Left lobe of liver (tissue), 2 donors: ENCODE data around the gene SMYD3. TPM values are rescaled to one million over a fixed set of nuclear protein-coding genes. Genes with fewer than 3 reads are reported as not detected.
"Not testable (repeated sequence)": the region's sequence is repeated elsewhere in the genome, so short reads cannot be mapped to it uniquely, and the experiment has no call there.

Experiments
- ATAC-seq: fragments of 200-7000 bp; cut with Tn5 transposase; one replicate; pipeline ENCODE4 v1.9.1; 2020; ENCODE audit warnings: mild to moderate bottlenecking, moderate library complexity
- DNase-seq: peaks from one replicate; pipeline ENCODE4 v3.0.0-alpha.2; 2020; ENCODE audit warnings: low spot score
- total RNA-seq: library from RNA; stranded (reverse); gene quantifications from one replicate; pipeline ENCODE4 v1.2.1, GENCODE V29; 2021
- donor health status: DM: no; HTN: no; CAD: no; lungs with moderate emphysema.
- donor health status: DM: no; HTN: yes; CAD: no.

SMYD3 gene
- total RNA-seq, 1 donor from 2014 or later = 6.7 TPM

DNA sequence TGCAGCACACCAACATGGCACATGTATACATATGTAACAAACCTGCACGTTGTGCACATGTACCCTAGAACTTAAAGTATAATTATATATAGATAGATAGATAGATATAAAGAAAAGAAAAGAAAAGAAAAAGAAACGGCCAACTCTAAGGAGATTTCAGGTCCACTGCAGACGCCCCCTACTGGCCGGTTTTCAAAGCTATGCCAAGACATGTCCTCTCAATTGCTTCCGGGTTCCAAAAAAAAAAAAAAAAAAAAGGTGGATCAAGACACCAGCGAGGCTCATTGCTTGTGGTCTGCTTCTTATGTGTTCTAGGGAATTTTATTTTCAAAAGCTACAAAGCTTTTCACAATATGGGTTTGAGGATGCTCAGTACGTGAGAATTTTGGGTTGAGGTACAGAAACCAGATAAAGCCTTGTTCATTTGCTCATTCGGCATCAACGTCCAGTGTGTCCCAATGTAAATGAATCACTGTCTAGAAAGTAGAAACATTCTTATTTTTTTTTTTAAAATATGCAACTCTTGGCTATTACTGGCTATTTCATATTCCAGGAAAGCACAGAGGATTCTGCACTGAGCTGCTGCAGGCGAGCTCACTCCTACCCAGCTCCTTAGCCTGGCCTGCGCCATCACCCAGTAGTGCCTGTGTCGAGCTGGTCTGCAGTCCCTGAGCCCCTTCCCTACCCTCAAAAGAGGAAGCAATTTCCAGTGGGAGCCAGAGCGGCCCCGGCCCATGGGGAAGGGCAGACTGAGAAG lies 709.3 kb downstream of the SMYD3 start:
- ATAC-seq = no peak
- no peak for DNase-seq

DNA sequence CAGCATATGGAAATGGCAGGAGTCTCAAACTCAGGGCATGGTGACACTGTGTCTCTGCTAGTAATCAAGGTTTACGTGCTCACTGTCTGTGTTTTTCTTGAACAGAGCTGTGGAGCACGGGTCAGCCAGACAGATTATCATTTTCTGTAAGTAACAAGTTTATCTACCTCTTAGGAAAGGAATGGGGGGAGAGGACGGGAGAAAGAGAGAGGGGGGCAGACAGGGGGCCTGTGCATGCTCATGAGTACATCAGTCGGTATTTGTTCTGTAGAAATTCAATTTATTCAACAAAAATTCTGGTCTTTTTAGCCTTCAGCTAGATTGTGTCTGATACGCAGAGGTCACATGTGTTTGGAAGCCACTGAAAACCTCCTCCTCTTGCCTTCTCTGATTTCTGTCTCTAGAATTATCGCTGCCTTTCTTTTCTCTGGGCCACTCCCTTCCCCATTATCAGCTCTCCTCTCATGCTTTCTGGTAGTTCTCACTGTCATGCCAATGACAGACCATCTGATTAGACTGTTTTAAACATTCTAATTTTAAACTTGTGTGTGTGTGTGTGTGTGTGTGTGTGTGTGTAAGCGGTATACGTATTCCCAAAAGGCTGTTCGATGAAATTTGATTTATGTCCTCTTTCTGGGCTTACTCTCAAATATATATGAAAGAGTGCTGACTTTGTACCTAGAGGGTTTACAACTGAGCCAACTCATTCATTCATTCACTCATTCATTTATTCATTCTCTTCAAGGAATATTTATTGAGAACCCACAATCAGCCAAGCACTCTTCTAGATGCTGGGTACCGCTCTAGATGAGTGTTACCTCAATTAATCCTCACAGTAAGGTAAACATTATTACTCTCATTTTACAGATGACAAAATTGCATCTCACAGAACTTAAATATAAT lies 715.4 kb downstream of the SMYD3 start:
- ATAC-seq (no peak), DNase-seq (no peak)

DNA sequence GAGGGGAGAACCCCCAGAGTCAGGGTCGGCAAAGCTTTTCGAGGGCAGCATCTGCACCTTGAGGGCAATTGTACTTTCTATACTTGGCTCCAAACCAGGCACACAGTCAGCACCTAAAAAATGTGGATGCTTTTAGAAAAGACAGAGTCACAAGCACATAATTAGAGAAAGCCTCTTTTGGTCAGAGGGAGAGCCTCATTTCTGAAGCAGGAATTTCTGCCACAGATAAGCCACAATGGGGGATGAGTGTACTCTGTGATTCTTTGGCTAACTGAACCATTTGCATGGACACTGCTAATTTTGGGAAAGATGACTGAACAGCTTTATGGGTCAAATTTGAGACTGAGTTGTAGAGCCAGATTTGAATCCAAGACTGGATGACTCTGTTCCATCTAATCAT lies 716.6 kb downstream of the SMYD3 start:
- DNase-seq = no peak
- no peak for ATAC-seq

DNA sequence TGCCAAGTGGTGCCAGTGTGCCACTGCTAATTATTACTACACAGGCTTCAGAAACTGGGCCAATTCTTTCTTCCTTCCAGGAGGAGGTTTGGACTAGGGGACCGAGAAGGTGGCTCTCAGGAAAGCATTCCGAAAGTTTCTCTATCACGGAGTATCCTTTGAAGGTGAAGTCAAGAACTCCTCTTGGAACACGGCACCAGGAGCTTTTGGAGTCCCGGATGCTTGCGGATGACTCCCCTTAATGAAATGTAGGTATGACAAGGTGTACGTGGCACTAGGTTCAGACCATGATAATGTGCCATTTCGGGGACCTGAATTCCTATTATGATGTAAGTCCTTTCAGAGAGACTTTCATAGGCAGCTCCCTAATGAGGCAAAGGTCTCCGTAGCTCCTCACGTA lies 718.2 kb downstream of the SMYD3 start:
- ATAC-seq (no peak), DNase-seq (no peak)

DNA sequence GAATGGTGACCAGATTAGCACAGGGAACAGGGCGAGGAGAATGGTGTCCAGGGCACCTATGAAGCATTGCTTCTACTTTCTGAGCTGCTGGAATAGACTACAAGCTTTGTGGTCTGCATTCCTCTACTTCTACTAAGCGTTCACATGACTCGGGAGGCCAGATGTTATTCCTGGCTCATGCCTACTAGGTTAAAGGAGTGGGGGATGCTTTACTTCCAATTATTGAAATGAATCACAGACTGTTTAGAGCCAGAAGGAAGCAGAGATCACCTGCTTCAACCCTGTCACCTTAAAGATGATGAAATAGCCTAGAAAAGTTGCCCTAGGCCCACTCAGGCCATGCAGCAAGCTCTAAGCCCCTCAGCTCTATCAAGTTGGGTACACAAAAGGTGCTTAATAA lies 718.8 kb downstream of the SMYD3 start:
- DNase-seq (no peak), ATAC-seq (no peak)

DNA sequence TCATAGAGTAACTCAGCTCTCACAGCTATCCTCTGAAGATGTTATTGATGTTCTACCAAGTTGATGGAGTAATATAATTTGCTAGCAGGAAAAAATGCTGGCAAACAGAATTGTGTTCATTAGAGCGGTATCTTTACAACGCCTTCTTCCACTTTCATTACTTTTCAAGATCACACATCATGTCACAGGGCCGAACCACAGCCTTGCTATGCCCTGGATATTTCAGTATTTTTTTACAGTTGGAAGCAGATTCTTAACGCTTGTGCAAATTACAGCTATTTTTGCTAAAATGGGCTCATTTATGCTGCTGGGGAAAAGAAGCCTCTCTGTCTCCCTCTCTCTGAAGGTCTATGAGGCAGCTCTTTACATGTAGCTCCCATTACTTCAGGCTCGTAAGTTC lies 720.1 kb downstream of the SMYD3 start:
- ATAC-seq (no peak), DNase-seq (no peak)

DNA sequence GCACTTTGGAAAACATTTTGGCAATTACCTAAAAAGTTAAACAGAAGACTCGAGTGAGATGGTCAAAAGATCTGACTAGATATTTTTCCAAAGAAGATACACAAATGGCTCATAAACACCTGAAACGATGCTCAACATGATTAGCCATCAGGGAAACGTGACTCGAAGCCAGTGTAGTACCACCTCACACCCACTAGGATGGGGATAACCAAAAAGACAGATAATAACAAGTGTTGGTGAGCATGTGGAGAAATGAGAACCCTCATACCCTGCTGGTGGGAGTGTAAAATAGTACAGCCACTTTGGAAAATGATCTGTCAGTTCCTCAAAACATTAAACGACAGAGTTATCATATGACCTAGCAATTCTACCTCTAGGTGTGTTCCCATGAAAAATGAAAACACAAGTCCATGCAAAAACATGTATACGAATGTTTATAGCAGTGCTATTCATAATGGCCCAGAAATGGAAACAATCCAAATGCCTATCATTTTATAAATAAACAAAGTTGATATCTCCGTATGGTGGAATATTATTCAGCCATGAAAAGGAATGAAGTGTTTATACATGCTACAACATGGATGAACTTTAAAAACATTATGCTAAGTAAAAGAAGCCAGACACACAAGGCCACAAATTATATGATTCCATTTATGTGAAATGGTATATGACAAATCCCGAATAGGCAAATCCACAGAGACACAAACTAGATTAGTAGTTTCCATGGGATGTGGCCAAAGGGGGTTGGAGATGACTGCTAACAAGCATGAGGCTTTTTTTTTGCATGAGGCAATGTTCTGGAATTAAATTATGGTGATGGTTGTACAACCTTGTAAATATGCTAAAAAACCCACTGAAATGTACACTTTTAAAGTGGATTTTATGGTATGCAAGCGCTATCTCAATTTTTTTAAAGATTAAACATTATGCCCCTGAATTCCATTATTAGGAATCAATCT lies 727.0 kb downstream of the SMYD3 start:
- DNase-seq = no peak
- no peak for ATAC-seq

DNA sequence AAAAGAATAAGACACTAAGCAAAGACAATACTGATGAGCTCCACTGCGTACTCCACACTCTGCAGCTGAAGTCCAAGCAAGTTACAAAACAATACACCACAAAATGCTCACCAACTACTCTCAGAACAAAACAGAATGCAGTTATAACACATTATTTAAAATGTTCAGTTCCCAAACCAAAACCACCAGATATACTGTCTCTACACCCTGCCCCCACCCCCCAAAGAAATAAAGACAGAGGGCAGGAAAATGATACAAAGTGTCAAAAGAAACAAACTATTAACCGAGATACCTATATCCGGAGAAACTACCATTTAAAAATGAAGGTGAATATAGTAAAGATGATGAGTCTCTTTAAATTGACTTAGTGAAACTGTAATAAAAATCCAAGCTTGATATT lies 729.3 kb downstream of the SMYD3 start:
- DNase-seq (no peak), ATAC-seq (no peak)

DNA sequence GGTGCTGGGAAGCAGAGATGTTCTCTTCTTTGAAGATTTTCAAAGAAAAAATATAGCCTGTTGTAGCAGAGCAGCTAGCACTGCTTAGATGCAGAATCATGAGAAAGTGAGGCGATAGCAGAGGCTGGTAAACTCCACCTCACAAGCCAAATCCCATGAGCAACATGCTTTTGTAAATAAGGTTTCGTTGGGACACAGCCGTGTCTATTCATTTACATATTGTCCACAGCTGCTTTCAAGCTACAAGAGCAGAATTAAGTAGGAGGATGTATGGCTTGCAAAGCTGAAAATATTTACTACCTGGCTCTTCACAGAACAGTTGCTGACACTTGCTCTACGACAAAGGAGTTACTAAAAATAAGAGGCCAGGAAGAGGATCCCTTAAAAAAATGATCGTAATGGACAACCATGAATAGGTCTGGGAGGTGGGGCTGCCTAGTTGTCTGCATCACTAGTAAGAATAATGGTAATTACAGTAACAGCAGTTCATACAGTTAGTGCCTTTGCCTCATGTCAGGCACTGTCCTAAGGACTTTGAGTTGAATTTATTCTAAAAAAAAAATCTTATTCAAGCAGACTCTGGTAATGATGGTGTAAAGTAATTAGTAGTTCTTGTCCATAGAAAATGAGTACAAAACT lies 730.3 kb downstream of the SMYD3 start:
- no peak for DNase-seq
- ATAC-seq = no peak

DNA sequence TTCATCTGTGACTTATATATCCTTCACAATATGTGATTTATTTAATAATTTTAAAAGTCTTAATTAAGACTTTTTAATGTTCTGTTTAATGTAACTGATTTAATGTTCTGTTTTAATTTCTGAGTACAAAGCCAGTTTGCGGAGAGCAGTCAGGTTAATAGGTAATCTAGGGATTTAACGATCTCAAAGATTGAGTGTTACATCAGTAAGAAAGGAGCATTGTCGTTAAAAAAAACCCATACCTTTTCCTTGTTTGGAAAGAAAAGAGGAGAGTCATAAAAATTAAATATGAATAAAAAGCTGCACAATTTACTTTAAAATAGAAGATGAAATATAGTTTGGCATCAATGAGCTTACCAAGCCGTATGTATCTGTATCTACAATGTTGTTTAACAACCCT lies 730.9 kb downstream of the SMYD3 start:
- DNase-seq (no peak), ATAC-seq (no peak)

DNA sequence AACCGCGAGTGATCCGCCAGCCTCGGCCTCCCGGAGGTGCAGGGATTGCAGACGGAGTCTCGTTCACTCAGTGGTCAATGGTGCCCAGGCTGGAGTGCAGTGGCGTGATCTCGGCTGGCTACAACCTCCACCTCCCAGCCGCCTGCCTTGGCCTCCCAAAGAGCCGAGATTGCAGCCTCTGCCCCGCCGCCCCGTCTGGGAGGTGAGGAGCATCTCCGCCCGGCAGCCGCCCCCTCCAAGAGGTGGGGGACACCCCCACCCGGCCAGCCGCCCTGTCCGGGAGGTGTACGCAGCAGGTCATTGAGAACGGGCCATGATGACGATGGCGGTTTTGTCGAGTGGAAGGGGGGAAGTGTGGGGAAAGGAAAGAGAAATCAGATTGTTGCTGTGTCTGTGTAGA lies 732.1 kb downstream of the SMYD3 start:
- DNase-seq, ATAC-seq: not testable (repeated sequence)

DNA sequence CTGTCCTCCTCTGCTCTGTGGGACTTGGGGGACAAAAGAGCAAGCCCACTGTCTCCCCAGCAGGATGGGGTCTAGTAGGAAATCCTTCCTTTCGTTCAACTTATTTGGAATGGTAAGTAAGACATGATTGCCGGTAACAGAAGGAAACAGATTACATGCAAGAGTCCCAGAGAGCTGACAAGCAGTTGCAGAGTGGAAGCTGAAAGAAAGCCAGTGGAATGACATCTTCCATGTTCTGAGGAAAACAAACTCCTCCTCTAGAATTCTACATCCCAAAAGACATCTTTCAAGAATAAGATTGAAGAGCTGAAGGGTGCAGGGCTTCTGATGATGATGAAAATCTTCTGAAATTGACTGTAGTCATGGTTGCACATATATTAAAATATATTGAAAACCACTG lies 732.9 kb downstream of the SMYD3 start:
- ATAC-seq (no peak), DNase-seq (no peak)

DNA sequence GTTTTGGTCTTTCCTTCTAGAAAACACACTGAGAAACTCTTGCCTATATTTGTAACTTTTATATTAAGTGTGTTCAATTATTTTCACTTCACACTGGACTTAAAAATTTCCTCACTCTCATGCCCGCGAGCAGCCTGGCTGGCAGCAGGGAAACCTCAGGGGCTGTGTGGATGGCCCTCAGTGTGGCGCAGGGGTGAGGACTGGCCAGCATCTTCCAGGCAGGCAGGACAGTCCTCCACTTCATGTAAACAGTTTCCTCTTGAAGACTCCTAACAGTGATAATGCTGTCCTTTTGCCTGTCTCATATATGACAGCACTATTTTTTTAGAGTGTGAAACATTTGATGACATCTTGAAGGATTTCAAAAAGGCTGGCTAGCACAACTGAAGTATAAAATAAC lies 733.7 kb downstream of the SMYD3 start:
- DNase-seq (no peak), ATAC-seq (no peak)

DNA sequence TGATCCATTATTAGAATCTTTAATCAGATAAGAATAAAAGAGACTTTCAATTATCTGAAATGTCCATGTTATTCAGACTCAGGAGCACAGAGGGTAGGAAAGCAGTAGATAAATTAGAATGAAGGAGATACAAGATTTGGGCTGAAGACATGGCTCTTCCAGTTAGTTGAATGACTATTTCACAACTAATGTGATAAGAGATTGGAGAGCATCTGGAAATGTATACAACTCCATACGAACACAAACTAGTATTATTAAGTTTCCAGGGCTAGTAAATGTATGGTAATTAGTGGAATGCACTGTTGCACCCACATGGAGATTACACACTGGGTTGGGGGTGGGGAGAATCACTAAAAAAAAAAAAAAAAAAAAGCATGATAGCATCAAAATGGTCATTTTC lies 734.3 kb downstream of the SMYD3 start:
- ATAC-seq = no peak
- DNase-seq = no peak

DNA sequence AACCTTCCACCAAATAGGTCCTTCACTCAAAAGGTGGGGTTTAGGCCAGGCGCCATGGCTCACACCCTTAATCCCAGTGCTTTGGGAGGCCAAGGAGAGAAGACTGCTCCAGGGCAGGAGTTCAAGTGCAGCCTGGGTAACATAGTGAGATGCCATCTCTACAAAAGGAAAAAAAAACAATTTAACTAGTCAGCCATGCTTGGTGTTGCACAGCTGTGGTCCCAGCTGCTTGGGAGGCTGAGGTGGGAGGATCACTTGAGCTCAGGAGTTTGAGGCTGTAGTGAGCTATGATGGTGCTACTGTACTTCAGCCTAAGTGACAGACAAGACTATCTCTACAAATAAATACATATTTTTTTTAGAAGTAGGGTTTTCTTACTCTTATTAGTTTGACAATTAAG lies 734.8 kb downstream of the SMYD3 start:
- no peak for ATAC-seq
- DNase-seq = no peak

DNA sequence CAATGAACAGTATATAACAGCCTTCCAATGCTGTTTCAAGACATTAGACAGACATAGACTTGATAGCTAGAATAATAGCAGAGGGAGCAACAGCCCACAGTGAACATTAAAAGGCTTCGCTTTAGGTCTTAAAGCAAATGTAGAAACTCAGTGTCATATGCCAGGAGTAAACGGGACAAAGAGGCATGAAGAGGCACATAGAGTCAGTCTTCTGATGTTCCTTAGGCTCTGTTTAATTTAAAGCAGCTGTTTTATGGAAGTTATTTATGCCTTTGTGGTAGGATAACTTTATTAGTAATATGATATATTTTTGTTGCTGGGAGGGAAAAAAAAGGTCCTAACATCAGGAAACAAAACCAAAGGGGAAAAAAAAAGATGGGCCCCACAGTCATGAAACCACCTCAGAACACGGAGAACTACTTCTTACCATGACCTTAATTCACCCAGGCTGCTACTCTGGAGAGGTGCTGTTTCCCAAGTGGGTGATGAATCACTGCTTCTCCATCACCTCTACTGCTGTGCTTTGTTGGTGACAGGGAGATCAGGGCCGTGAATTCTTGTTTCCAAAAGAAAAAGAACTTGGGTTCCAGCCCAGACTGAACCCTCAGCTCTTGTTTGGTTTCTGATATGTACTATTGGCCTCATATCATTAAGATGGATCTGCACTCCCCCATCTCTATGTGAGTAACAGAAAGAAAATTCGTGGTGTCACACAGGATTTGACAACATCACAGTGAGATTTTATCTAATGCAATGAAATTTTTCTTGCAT lies 735.4 kb downstream of the SMYD3 start:
- no peak for DNase-seq
- ATAC-seq = no peak

DNA sequence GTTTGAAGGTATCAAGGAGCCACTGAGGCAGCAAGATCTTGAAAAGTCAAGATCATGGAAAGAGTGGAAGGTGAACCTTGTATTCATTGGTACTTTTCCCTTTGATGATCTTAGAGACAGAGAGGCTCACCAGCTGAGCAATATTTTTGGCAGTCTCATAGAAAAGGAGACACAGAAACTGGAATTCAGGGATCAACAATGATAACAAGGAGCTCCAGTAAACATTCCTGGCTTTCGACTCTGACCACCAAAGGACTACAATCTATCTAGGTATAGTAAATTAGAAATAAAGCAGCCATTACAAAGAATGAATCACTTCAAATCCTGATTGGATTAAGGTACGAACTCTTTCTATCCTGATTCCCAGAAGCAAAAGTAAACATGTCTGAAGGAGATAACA lies 736.9 kb downstream of the SMYD3 start:
- ATAC-seq = no peak
- no peak for DNase-seq

DNA sequence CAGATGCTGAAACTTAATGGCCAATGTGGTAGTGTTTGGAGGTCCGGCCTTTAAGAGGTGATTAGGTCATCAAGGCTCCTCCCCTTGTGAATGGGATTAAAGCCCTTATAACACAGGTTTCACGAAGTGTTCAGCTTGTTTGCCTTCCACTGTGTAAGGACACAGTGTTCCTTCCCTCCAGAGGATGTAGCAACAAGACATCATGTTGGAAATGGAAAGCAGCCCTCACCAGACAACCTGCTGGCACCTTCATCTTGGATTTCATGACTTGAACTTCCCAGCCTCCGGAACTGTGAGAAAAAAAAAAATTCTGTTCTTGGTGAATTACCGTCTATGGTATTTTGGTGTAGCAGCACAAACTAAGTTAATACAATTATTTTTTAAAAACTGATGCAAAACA lies 738.5 kb downstream of the SMYD3 start:
- DNase-seq = no peak
- ATAC-seq = no peak

DNA sequence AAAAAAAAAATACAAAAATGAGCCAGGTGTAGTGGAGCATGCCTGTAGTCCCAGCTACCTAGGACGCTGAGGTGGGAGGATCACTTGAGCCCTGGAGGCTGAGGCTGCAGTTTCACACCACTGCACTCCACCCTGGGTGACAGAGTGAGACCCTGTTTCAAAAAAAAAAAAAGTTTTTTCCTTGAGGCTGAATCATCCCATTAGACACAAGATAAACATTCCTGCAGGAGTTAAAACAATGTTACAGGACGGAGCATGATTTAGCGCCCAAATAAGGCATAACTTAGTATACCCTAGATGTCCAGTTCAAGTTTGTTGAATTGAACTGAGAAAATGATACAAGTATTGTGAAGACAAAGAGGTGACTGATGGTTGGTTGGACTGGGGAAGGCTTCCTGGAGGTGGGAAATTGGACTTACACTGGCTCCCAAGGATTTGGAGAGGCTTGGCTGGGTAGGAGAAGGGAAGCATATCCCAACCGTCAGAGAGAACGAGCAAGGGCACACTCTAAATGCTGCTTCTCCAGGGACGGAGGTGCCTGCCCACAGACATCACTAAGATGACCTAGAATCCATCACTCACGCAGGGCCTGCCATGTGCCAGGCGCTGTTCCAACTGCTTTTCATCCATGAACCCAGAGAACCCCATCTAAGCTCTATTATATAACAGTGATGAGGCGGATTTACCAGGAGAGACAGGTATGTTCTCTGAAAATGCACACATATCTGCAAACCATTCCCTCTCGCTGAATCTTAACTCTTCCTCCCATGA lies 741.7 kb downstream of the SMYD3 start:
- ATAC-seq (no peak), DNase-seq (no peak)
